NCI-H446 treated with DMSO at 0.1 percent for 48 hours (cell line): Measurements from ENCODE around the gene CDKAL1.

Experiments used
- DNase-seq: peaks from one replicate; lab custom pipeline; 2025; lab: John Stamatoyannopoulos, UW

CDKAL1 gene

DNA sequence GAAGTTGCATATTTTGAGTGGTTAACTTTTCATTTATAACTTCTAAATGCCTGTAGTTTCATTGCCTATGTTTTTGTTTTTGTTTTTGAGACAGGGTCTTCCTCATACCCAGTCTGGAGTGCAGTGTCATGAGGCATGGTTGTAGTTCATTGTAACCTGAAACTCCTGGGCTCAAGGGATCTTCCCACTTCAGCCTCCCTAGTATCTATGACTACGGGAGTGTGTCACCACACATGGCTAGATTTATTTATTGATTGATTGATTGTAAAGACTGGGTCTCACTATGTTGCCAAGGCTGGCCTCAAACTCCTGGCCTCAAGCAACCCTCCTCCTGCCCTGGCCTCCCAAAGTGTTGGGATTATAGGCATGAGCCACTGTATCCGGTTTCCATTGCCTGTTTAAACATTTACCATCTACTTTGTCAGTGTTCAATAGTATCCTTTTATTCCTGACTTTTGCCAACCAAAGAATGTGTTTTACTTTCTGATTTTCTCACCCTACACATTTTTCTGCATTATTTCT, 144.6 kb downstream of the CDKAL1 start:
- DNase-seq, result no peak

- DNase-seq, result no peak
Measured at GRCh38 chr6:20680697-20681165, 146.5 kb downstream of the CDKAL1 start.

DNA sequence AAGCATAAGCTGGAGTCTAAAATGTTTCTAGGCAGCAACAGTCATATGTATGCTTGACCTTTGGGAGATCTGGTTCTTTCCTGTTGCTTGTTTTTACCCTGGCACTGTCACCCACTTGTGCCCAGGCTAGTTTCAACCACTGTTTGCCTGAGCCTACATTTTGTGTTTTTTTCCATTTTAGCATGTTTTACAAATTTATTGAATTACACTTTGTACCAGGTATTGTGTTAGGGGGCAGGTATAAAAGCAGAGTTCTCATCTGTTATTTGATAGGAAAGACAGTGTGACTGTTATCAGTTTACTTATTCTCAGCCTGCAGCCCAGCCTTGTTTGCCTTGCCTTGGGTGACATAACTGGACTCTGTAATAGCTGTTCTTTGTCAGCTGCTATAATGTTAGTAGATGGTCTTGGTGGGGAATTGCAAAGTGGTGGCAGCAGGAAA, 147.0 kb downstream of the CDKAL1 start:
- no peak for DNase-seq

GRCh38 chr6:20684474-20684873, 150.2 kb downstream of the CDKAL1 start:
- no peak for DNase-seq

GRCh38 chr6:20686142-20686541, 151.9 kb downstream of the CDKAL1 start:
- peak; percentile 70 for DNase-seq

DNA sequence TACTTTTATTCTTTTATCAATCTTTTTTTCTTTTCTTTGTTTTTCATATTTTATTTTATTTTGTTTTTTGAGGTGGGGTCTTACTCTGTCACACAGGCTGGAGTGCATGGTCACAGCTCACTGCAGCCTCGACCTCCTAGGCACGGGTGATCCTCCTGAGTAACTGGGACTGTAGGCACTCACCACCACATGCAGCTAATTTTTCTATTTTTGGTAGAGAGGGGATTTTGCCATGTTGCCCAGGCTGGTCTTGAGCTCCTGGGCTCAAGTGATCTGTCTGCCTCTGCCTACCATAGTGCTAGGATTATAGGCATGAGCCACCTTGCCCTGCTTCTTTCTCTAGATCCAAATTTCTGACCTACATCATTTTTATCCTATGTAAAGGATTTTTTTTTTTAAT, 153.2 kb downstream of the CDKAL1 start:
- no peak for DNase-seq

- peak; percentile 73 for DNase-seq
Measured at GRCh38 chr6:20688710-20689500, 154.6 kb downstream of the CDKAL1 start.

GRCh38 chr6:20691185-20691584, 156.9 kb downstream of the CDKAL1 start:
- peak; percentile 97 for DNase-seq

DNA sequence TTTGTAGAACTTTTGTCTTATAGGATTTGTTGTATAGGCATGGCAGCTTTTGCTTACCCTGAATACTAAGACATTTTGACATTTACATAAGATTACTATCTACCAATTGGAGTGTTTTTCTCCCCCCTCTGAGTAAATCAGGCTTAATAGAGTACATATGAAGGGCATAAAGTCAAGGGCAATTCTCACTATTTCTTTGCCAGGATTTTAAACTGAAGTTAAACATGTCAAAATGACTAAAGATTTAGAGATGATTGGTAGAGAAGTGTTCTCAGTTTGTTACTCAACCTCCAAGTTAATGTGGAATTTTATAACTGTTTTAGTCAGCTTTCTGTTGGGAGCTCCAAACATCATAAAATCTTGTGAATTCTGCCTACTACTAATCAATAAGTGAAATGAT, 157.8 kb downstream of the CDKAL1 start:
- peak; percentile 81 for DNase-seq

GRCh38 chr6:20693466-20694063, 159.3 kb downstream of the CDKAL1 start:
- no peak for DNase-seq

DNA sequence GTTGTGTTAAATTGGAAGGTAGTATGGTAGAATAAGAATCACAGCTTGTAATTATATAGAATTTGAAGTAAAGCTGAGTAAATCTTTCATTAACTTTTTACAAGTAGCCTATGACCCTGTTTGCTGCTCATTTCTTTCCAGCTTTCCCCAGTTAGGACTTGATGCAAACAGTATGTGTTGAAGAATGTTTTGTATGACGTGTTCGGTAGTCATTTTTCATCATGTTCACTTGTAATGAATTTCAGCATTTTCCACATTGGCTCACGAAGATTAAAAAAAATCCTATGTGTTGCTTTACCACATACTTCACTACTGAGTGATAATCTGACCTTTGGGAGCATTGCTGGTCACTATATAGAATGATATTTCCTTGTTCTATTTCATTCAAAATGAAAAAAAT, 162.4 kb downstream of the CDKAL1 start:
- no peak for DNase-seq

GRCh38 chr6:20698675-20699074, 164.4 kb downstream of the CDKAL1 start:
- no peak for DNase-seq

DNA sequence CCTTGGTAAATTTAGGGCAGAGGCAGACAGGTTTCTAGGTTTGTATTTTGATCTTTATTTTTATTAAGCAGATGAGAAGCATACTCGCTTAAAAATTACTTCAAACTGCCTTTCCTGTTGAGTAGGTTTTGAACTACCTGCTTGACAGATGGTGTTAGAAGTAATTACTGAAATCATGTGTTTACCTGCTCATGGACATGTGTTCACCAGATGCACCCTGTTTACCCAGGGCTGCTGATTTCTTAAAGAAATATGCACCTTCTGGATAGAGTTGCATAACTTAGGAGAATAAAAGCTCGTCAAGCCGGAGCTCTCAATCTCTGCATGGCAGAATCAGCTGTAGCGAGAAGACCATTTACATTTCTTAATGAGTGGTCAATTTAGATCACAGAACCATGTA, 165.1 kb downstream of the CDKAL1 start:
- peak; percentile 91 for DNase-seq

DNA sequence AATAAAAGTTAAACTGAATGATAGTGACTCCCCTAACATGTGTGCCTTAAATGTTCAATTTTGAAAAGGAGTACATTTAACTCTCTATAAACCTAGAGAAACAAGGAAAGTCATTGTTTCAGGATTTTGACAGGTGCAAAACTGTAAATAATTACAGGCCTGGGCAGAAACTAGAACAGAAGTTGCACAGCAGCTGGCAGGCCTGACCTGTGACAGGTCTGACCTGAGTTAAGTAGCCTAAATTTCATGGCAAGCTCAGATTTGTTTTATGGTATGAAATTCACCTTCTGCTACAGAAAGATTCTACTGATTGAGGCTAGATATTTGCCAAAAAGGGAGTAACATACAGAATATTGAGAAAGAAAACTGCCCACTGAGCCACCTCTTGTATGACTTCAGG, 166.1 kb downstream of the CDKAL1 start:
- DNase-seq, result peak; percentile 96

DNA sequence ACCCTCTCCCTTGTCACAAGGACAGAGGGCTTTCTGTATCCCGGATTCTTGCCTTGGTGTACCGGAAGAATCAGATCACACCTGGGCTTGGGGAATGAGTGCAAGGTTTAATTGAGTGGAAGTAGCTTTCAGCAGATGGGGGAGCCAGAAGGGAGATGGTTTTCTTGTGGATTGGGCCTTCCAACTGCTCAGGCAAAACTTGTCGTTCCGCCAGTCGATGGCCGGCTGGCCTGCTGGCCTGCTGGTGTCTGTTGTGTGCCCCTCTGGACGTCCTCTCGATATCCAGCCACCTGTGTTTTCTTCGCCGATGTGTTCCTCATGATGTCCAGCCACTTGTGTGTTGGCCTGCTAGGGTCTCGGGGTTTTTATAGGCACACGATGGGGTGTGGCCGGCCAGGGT, 168.1 kb downstream of the CDKAL1 start:
- DNase-seq, result peak; percentile 64

- DNase-seq, result no peak
Measured at GRCh38 chr6:20703049-20703448, 168.8 kb downstream of the CDKAL1 start.

- DNase-seq, result no peak
Measured at GRCh38 chr6:20704325-20705025, 170.2 kb downstream of the CDKAL1 start.

DNA sequence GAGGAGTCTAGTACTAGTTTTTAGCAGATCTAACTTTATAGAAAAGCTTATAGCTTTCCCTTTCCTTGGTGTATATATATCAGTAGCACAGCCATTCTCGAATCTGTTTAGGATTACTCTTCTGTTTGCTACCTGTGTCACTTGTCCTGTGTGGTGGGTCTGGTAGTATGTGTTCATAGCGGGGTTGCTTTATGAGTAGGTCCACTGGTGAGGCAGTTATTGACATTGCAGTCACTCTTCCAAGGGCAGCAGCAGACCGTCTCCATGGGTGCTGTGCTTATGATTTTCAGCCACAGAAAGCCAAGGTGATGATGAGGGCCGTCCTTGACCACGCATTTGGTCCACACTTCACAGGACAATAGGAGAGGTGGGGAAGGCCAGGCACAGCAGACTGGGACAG, 171.5 kb downstream of the CDKAL1 start:
- DNase-seq, result no peak

- peak; percentile 100 for DNase-seq
Measured at GRCh38 chr6:20706238-20706938, 172.1 kb downstream of the CDKAL1 start.

DNA sequence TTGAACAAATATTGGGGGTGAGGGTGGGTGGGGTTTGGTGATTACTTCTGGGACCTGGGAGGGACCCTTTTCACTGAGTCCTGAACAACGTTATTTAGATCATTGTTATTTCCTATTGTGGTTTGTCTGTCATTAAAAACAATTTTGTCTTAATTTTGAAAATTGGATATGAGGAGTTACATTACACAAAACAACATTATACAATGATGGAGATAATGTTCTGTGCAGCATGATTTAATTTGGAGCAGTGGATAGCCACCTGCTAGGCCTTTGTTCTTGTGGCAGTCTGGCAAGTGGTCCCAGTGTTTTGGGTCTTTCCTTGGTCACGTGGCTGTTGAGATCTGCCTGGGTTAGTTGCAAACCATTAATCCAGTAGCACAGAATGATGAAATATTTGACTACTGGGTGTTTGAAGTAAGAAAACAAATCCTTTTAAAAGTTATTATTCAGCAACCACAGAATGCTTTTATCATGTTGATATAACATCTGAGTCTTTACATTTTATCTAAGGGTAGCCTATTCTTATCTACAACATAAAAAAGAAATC, 172.8 kb downstream of the CDKAL1 start:
- DNase-seq, result peak; percentile 97

DNA sequence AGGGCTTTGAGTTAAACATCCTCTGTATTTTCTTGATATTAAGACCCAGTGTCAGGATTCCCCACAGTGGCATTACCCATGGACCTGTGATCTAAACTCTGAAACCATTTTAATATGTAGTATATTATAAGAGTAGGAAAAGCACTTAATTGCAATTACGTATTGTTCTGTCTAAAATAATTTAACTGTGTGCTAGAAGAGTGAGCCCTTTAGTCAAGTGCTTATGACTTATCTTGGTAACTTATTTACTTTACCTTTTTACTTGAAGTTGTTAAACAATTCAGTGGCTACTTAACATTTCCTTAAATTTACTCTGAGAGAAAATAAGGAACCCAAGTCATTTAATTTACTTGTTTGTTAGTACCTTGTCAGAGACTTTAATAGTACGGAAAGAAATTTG, 173.6 kb downstream of the CDKAL1 start:
- no peak for DNase-seq
